ENCODE measurements around the gene OTC.

GRCh38 chrX:38382663-38383062, 30.3 kb downstream of the OTC start:
- TF ChIP-seq EZH2 (IDR thresholded peaks at IDR 0.05; ENCODE audit: insufficient read depth, poor library complexity, severe bottlenecking) (no peak), EZH2phosphoT487 (IDR thresholded peaks at IDR 0.05; ENCODE audit: insufficient read depth, low read depth) (no peak)

Measured in GM23248 (cell line).